Putamen (tissue), 1 donor: Measurements from ENCODE around the gene CTDNEP1.

Experiments used
- DNase-seq: peaks from one replicate; pipeline ENCODE4 v3.0.0-alpha.2; 2016; ENCODE audit warnings: low spot score

CTDNEP1 gene

DNA sequence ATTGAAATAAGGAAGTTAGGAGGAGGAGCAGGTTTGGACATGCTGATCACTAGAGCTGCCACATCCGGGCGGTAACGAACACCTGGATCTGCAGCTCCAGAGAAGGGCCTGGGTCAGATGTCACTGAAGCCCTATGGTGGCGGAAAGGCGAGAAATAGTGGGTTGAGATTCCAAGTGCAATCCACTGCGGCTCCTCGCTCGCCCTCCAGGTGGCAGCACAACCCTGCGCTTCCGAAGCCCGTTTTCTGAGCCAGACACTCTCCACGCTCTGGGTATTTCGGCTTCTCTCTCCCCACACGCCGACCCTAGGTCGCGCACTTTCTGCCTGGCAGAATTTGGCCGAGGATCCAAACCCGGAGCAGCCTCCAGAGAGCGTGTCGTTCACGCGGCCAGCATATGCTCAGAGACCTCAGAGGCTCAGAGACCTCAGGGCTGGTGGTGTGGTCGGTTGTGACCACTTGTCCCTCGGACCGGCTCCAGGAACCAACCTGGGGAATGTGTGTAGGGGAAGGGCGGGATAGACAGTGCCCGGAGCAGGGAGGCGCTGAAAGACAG lies 29.1 kb upstream of the CTDNEP1 start:
- DNase-seq, result peak; percentile 72

DNA sequence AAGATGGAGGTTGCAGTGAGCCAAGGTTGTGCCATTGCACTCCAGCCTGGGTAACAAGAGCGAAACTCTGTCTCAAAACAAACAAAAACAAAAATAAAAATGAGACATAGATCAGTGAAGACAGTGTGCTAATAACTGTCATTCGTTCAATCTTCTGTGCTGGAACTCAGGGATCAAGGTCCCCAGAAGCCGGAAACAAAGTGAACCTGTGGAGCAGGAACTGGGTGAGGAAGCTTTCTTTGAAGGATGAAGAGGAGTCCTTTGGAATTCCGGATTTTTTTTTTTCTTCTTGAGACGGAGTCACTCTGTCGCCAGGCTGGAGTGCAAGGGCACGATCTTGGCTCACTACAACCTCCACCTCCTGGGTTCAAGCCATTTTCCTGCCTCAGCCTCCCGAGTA lies 27.9 kb upstream of the CTDNEP1 start:
- no peak for DNase-seq

DNA sequence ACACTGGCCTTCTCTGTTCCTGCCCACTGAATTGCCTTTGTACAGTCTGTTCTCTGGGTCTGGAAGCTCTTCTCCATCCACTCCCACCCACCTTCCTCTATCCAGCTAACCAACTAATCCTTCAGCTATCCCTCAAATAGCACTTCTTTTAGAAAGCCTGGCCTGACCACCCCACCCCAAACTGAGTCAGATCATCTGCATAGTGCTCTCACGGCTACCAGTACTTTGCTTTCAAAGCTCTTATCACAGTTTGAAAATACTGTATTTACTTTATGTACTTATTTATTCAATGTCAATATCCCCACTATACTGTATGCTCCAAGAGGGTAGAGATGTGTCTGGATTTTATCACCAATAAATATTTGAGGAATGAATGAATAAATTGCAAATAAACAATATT lies 15.2 kb upstream of the CTDNEP1 start:
- DNase-seq, result no peak

DNA sequence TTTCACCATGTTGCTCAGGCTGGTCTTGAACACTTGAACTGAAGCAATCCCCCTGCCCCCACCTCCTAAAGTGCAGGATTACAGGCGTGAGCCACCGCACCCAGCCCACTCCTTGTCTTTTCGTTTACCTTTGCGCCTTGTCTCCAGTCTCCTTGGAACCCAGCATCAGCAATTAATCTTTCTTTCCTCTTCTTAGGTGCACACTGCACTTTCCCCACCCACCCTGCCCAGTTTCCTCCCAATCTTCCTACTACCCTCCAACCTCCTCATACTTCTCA lies 12.2 kb upstream of the CTDNEP1 start:
- no peak for DNase-seq

DNA sequence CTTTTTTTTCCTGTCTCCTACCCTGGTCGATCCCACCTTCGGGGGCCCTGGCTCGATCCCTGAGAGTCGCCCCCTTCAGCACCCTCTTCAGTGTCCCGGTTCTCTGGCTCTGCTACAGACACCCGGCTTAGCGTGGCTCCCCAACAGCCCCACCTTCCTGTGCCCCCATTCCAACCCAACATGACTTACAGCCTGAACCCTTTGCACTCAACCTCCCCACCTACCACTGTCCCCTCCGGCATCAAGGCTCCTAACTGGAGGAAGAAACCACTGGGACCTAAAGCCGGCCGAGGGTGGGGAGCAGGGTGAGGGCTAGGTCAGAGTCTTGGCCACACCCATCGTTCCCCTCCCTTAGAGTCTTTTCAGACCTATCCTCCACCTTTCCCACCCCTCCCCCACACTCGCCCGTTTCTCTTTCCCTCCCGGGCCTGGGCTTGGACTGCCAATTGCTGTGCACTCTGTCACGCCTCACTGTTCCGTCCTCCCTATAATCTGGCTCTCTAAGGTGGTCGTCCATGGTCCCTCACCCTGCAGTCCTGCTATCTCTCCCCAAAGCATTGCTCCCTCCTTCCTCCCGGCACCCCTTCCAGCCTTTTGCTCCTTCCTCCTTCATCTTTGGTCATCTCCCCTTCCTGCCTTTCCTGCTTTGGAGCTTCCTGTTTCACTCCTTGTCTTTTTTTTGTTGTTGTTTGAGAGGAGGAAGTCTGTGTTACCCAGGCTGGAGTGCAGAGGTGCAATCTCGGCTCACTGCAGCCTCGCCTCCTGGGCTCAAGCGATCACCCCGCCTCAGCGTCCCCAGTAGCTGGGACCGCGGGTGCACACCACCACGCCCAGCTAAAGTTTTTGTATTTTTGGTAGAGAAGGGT lies 11.6 kb upstream of the CTDNEP1 start:
- no peak for DNase-seq

DNA sequence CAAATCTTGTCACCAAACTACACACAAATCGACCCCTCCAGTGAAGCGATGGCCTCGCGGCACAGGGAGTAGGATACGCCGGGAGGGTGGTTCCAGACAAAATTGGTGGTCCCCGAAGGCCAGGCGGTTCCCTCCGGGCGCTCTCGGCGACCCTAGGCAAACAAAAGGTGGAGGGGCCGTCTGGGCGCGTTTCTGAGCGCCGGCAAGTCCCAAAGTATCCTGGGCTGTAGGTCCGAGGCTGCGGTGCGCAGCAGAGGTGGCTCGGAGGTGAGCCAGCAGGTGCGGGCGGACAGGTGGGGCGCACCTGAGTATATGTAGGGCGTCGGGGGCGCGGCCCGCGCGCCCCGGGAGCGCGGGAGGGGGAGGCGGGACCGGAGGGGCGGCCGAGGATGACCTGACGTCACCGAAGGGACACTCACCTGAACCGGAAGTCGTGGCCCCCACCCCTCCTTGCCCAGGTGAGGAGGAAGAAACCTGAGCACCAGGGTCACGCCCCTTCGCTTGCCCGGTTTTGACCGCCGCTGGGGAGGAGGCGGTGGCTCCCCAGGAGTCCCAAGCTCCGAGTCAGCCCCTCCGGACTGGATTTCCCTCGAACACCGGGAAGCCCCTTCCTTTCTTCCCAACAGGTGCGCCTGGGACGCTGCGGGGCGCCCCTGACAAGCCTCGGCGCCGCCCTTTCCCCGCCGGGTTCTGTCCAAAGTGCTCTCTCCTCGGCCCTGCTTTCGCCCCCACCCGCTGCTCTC lies 10.8 kb upstream of the CTDNEP1 start, which contains the start of gene CLDN7:
Gene CLDN7 (minus strand): TSS at position 287 of the 743 bp plus-strand sequence. CDS start 435 bp downstream, outside the sequence.
- DNase-seq, result no peak

DNA sequence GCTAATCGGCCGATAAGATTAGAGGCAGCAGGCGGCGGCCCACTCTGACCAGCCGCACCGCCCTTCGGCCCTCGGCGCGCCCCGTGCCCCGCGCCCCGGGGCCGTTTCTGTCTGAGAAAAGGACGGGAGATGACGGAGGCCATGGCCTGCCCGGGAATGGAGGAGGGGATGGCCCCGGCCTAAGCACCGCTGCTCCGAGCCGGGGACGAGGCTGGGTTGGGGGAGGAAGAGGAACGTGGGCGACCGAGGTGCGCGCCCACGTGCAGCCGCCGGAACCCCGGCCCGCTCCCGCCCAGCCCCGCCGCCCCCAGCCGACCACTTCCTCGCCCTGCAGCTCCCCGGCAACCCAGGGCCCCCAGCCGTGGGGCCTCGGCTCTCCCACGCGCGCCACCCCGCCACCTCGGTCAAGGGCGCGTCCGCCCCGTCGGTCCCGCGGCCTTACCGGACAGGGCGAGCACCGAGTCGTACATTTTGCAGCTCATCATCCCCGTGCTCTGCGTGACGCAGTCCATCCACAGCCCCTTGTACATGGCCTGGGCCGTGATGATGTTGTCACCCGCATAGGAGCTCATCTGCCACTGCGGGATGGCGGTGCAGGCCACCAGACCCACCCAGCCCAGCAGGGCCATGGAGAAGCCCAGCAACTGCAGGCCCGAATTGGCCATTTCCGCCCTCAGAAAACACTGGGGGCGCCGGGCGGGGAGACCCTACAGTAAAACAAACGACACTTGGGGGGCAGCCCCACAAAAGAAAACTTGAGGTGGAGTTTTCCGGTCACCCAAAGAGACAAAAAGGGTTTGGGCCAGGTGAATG lies 10.1 kb upstream of the CTDNEP1 start:
- no peak for DNase-seq

DNA sequence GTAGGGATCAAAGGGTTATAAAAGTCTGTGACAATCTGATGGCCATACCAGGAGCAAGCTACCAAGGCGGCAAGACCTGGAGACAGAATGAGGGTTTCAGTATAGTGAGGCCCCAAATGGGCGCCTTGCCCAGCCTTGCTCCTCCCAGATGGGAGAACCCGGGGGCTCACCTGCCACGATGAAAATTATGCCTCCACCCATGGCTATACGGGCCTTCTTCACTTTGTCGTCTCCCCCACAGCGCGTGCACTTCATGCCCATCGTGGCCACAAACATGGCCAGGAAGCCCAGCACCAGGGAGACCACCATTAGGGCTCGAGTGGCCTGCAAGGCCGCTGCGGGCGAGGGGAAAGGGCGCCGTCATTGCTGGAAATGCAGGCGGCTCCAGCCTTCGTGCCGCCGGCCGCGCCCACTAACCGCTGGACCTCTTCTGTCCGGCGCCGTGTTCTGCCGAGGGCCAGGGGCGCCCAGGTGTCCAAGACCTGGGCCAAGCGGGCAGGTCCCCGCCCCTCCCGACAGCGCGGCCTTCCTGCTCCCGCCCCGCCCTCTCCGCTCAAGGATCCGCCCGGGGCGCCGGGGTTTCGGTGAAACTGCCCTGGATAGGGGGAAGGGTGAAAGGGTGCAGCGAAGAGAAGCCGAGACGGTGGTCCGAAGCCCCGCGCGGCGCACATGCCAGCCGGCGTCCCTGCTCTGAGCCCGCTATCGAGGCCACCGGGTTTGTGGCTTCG lies 9.3 kb upstream of the CTDNEP1 start:
- no peak for DNase-seq

DNA sequence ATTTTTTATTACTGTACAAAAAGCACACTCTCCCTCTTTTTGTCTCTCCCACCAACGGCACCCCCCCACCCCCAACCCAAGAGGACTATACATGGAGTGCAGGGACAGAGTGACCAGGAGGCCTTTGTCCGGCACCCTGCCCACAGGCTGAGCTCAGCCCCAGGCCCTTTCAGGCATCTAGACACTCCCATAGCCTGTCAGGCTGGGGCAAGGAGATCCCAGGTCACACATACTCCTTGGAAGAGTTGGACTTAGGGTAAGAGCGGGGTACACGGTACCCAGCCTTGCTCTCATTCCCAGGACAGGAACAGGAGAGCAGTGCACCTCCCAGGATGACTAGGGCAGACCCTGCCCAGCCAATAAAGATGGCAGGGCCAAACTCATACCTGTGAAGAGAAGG lies 8.6 kb upstream of the CTDNEP1 start:
- no peak for DNase-seq

DNA sequence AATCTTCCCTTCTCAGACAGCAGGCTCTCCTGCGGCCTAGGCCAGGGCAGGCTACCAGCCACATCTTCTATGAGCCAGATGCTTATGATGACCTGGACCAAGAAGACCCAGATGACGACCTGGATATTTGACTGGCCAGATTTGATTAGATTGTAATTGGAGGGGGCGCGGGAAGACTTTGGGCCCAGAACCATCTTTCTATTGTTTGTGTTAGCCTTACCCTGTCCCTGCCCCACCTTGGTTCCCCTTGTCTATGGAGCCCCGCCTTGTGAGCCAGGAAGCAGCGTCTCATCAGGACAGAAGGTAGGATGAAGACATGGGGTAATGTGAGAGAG lies 8.0 kb upstream of the CTDNEP1 start:
- DNase-seq, result no peak

DNA sequence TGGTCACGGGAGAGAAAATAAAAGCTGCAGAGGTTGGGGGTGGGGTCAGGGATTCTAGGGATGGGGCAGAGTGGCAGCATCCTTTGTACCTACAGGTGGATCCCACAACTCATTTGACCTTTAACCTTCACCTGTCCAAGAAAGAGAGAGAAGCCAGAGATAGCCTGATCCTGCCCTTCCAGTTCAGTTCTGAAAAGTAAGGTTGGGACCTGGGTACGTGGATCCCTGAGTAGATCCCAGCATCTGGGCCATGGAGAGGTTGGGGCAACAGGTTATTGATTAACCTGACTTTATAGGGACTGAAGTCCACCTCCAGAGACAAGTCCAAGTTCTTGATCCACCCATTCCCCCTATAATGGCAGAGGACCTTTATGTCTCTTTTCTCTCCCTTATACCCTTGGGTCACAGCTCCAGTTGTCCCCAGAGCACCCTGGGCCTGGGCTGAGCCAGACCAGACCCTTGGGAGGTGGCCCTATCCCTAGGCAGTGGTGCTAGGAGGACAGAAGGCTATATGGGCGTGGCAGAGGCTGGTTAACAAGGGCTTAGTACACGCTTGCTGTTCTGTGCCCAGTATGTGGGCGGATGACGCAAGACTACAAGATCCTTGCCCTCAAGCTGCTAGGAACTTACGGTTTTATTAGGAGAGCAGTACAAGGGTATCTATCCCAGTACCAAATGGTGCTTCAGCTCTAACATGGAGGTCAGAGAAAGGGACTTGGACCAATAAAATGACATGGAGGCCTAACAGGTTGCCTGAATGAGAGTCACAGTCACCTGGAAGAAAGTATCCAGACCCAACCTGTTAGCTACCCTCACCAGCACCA lies 7.4 kb upstream of the CTDNEP1 start:
- no peak for DNase-seq

DNA sequence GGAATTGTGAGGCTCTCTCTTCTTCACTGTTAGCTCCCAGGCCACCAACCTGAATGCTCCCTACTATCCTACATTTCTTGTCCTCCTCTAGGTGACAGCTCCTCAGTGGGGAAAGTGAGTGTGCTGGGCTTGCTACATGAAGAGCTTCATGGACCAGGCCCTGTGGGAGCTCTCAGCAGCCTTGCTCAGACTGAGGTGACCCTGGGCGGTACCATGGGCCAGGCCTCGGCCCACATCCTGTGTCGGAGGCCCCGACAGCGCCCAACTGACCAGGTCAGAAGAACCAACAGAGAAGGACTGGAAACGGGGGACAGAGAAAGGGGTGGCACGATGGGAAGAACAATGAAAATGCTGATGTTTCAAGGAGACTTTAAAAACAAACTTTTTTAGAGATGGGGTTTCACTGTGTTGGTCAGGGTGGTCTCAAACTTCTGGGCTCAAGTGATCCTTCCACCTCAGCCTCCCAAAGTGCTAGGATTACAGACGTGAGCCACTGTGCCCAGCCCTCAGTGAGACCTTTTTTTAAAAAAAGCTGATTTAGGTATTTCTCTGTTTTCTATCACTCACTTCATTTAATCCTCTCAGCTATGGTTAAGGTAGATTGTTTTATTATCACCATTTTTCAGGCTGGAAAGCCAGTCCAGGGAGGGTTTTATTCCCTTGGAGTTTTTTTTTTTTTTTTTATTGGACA lies 5.4 kb upstream of the CTDNEP1 start:
- no peak for DNase-seq

DNA sequence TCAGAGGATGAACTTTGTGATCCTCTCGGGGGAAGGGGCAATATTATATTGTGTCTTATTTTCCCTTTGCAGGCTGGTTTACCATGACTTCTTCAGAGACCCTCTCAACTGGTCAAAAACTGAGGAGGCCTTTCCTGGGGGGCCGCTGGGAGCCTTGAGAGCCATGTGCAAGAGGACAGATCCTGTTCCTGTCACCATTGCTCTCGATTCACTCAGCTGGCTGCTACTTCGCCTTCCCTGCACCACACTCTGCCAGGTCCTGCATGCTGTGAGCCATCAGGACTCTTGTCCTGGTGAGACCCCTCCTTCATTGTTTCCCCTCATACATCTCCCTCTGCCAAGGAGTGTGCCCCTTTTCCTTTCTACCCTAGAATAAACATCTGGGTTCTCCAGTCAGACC lies 3.0 kb upstream of the CTDNEP1 start:
- no peak for DNase-seq

DNA sequence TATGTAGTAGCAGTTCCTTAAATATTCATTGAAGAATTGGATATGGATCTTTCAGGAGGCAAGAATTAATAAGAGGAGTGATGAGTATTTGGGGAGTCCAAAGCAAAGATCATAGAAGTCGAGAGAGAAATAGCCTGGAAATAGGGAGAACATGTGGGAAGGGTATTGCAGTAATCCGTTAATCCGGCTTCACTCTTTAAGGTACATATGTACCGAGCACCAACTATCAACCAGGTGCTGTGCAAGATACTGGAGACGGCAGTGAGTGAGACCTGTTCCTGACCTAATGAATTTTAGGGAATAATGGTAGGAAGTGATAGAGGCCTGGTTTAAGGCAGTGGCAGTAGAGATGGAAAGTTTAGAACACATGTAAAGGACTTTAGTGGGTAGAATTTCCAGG lies 1.5 kb upstream of the CTDNEP1 start:
- DNase-seq, result no peak

DNA sequence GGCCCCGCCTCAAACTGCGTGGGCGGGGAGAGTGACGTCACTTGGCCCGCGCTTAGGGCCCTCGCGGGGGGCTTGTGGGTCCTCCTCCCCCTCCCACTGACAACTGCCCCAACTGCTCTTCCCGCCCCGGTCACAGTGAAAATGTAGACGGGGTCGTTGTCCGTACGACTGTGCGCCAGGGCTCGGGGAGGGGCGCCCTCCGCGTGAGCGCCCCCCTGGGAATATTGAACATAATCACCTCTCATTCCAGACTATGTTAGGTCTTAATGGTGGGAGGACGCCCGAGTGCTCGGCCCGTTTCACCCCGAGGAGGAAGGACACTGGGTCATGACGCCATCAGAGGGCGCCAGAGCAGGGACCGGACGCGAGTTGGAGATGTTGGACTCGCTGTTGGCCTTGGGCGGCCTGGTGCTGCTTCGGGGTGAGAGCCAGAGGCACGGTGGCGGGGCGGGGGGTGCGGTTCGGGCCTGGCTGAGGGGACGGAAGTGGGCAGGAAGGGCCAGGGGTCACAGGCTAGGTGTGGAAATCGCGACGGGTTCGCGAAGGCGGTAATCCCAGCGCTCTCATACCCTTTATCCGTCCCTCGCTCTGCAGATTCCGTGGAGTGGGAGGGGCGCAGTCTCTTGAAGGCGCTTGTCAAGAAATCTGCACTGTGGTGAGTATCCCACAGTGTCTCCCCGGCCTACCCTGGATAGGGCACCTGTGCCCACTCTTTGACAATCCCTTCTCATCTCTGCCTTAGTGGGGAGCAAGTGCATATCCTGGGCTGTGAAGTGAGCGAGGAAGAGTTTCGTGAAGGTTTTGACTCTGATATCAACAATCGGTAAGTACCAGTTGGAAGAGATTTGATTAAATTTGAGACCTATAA lies 876 bp upstream of the CTDNEP1 start, which contains the start of gene ELP5:
Gene ELP5 (plus strand): TSS at position 40 of the 868 bp plus-strand sequence. CDS start 336 bp downstream, at position 376.
- DNase-seq, result peak; percentile 90

DNA sequence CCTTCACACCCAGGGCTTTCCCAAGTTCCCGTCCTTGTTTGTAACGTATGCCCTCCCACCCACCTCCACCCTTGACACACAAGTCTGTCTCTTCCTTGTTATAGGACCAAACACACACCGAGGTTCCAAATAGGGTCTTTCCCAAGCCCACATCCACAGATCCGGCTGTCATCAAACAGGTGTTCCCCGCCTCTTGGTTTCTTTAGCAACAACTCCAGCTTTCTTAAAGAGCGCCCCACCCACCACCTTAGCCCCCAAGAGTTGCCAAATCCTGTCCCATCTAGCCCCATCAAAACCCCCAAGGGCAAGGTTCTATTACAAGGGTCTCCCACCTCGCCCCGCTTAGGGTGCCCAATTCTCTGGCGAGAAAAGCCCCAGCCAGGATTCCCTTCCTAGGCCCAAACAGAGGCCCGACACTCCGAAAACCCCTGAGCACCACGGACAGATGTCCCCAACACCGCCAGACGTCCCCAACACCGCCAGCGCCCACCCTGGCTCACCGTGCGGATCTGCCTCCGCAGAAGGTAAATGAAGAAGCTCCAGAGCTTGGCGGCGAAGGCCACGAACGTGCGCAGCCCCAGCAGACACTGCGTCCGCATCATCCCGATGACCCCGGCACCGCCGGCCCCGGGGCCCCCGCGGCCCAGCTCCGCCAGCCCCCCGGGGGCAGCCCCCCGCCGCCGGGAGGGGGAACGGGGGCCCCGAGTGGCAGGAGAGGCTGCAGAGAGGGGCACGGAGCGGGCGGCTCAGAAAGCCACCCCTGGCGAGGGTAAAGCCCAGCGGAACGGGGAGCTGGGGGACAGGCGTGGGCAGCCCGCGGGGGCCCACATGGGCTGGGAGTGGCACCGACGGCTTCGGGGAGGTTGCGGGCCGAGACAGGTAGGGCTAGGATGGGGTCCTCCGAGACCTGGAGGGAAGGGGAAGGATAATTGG lies 573 bp downstream of the CTDNEP1 start:
- no peak for DNase-seq

DNA sequence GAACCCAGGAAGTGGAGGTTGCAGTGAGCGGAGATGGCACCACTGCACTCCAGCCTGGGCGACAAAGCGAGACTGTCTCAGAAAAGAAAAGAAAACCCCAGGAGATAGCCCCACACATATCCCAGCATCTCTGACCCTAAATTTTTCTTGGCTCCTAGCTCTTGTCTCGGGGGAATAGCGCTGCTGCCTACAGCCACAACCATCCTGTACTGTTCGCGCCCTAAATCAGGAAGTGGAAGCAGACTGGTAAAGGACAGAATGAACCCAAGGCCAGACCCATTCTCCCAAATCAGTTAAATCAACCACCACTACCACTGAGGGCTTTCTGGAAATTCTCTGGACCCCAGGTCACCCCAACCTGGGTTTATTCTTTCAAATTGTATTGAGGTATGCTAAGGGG lies 1.7 kb downstream of the CTDNEP1 start:
- no peak for DNase-seq

DNA sequence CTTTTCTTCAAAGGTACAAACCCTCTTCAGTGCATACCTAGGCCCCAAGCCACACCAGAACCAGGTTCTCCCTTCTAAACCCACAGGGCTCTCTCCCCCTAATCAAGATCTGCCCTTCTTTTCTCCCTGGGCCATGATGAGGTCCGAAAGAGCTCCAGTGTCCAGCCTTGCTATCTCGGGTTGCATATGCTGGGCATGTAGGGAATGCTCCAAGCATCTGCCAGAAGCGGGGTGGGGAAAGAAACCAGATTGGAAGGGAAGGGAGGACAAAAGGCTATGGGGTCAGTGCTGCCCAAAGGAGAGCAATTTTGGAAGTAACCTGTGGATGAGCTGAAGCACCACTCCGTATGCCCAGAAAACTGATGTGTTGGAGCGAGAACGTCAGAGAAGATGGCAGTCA lies 2.3 kb downstream of the CTDNEP1 start:
- DNase-seq, result no peak
